Muscle of leg (tissue), 16 donors: ENCODE data around the gene BPNT1. TPM values are rescaled to one million over a fixed set of nuclear protein-coding genes. Genes with fewer than 3 reads are reported as not detected.

ENCODE experiments used
- DNase-seq: peaks from one replicate; pipeline ENCODE4 v3.0.0; 2013
- H3K27ac ChIP-seq: one replicate; pipeline ENCODE4 v1.5.1; 2013; ENCODE audit warnings: mild to moderate bottlenecking, low read length, control low read depth
- H3K27me3 ChIP-seq: one replicate; pipeline ENCODE4 v1.6.1; 2013; ENCODE audit warnings: low read length; ENCODE audit not compliant: control insufficient read depth, insufficient read depth
- H3K36me3 ChIP-seq: one replicate; pipeline ENCODE4 v1.6.1; 2013; ENCODE audit warnings: low read length; ENCODE audit not compliant: control insufficient read depth, insufficient read depth
- H3K4me1 ChIP-seq: one replicate; pipeline ENCODE4 v1.6.1; 2013; ENCODE audit warnings: low read length; ENCODE audit not compliant: control insufficient read depth, insufficient read depth
- H3K4me3 ChIP-seq: one replicate; pipeline ENCODE4 v1.5.1; 2013; ENCODE audit warnings: low read length, control low read depth
- H3K9me3 ChIP-seq: replicated peaks from 2 replicates; pipeline ENCODE4 v1.6.1; 2013; ENCODE audit warnings: low read depth, low read length; ENCODE audit not compliant: control insufficient read depth
- WGBS: methylation state at CpG from one replicate; pipeline ENCODE4 v1.1.5; 2013; ENCODE audit warnings: missing lambda C conversion rate; ENCODE audit not compliant: insufficient coverage; 5-methylcytosine and 5-hydroxymethylcytosine counted together
- long read RNA-seq, 11 donors: transcript quantifications; one replicate each; lab custom pipeline, GENCODE V29; 2026
- polyA plus RNA-seq, 8 donors: library from polyadenylated mRNA; unstranded; fragments of 120-200 nt; gene quantifications; one replicate each; pipeline versions ENCODE4 v1.2.1 to v1.2.3, GENCODE V29; 2013; ENCODE audit warnings: inconsistent platforms in 1 of 8, low replicate concordance in 1 of 8; ENCODE audit not compliant: insufficient read length in 8 of 8, insufficient read depth in 1 of 8
- total RNA-seq: library from RNA; stranded (reverse); fragments of 120-200 nt; gene quantifications from one replicate; pipeline ENCODE4 v1.2.4, GENCODE V29; 2013

Gene BPNT1
- total RNA-seq: 14.5 TPM
- 10 to 100 TPM; 19.8 to 33.5 (median 24.6) TPM for polyA plus RNA-seq
- long read RNA-seq, donor 1, partial matches to known transcripts: 0 of 1 reads
- long read RNA-seq, donor 1, other reads (novel, unspliced or antisense): 0 of 1 reads
- long read RNA-seq, donor 2, partial matches to known transcripts: 0 of 1 reads
- long read RNA-seq, donor 2, other reads (novel, unspliced or antisense): 0 of 1 reads
- long read RNA-seq, donor 3, partial matches to known transcripts: 0 of 3 reads
- long read RNA-seq, donor 3, other reads (novel, unspliced or antisense): 0 of 3 reads
- long read RNA-seq, donor 4, partial matches to known transcripts: 0 of 1 reads
- long read RNA-seq, donor 4, other reads (novel, unspliced or antisense): 0 of 1 reads
- long read RNA-seq, donor 5, transcript BPNT1-201 (9 exons, 2,465 nt): major isoform, 5 of 6 reads
- long read RNA-seq, donor 5, partial matches to known transcripts: 0 of 6 reads
- long read RNA-seq, donor 5, other reads (novel, unspliced or antisense): 0 of 6 reads
- long read RNA-seq, donor 6, partial matches to known transcripts: 134 of 136 reads
- long read RNA-seq, donor 6, other reads (novel, unspliced or antisense): 0 of 136 reads
- long read RNA-seq, donor 7, transcript BPNT1-201 (9 exons, 2,465 nt): major isoform, 7 of 8 reads
- long read RNA-seq, donor 7, partial matches to known transcripts: 0 of 8 reads
- long read RNA-seq, donor 7, other reads (novel, unspliced or antisense): 0 of 8 reads
- long read RNA-seq, donor 8: 0 reads
- long read RNA-seq, donor 9, partial matches to known transcripts: 0 of 3 reads
- long read RNA-seq, donor 9, other reads (novel, unspliced or antisense): 0 of 3 reads
- long read RNA-seq, donor 10, partial matches to known transcripts: 0 of 3 reads
- long read RNA-seq, donor 10, other reads (novel, unspliced or antisense): 0 of 3 reads
- long read RNA-seq, donor 11, partial matches to known transcripts: 0 of 1 reads
- long read RNA-seq, donor 11, other reads (novel, unspliced or antisense): 0 of 1 reads

DNA sequence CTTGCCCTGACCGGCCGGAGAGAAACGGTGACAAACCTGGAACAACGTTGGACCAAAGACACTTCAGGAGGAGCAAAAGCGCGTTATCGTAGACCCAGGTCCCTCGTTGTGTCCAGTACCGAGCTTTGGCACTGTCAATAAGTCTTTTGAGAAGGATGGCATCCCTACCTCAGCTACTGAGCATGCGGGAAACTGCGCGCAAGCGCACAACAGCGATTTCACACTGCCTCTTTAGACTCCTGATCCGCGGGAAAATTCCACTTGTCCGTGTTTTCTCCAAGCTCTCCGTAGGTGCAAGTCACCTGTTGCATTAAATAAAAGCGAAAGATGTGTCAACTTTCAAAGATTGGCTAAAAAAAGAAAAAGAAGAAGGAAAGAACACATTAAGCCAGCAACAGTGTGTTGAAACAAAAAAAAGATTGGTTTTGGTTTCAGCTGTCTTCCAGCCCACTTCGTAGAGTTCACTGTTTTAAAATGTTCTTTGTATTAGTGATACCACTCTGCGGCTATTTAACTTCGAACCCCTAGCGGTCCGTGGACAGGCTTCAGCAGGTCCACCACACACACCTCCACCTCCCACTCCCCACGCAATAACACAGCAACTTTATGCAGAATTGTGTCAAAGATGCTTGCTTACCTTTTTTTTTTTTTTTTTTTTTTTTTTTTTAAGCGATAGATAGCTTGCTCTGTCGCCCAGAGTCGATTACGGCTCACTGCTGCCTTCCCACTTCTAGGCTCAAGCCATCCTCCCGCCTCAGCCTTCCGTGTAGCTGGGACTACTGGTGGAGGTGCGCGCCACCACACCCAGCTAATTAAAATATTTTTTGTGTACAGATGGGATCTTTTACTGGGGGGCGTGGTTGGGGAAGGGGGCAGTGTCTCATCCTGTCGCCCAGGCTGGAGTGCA lies at the start of gene BPNT1:
Gene BPNT1 (minus strand): TSS at position 139 of the 907 bp plus-strand sequence. CDS start 9,942 bp downstream, outside the sequence.
- H3K36me3 ChIP-seq: no peaks in the 10 kb centered on the region
- 0% methylated on average over 19 of the region's 35 CpGs for WGBS
- no peaks in the 10 kb centered on the region for H3K27me3 ChIP-seq
- peak within 1 kb of the TSS; percentile 46 for H3K4me3 ChIP-seq
- H3K4me1 ChIP-seq: peaks cover 12% of the 10 kb centered on the region
- H3K9me3 ChIP-seq: no peaks in the 10 kb centered on the region
- peak; percentile 97 for DNase-seq
- peak within 1 kb of the TSS; percentile 32 for H3K27ac ChIP-seq

DNA sequence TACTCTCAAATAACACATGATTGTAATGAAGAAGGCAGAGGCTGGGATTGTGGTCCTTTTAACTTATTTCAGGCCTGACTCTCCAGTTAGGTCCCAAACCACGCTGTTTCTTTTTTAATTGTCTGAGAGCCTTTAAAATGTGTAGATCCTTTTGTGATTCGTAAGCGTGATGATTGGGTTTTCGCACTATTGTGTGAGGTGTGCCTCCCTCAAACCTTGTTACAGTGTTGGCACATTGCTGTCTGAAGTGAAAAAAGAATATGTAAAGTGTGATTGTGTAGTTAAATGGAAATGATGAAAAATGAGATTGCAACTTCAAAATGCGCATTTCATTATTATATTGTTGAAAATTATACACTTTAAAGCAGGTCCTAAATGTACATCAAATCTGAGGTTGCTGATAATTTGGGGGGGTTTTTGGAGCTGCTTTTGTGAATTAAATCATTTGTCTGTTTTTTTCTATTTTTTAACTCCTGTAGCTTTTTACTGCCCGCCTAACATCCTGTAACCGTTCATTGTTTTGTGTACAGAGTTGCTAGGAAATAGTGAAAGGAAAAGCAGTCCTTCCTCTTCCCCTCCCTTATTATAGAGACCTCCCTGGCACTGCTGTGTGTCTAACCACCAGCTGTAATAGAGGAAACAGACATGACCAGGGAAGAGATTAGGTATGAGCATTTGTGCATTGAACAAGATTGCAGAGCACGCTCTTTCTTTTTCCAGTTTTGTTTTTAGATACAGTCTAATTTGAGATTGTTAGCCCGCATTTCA lies 47.6 kb upstream of the BPNT1 start:
- Histone ChIP-seq H3K36me3 (peaks cover 51% of the 10 kb centered on the region), H3K4me3 (no peak overlapping the region), H3K4me1 (no peaks in the 10 kb centered on the region), H3K9me3 (no peaks in the 10 kb centered on the region), H3K27me3 (no peaks in the 10 kb centered on the region), H3K27ac (peak overlapping the region; percentile 77)
- DNase-seq: peak; percentile 84
- 61% methylated on average over 2 of the region's 9 CpGs for WGBS

DNA sequence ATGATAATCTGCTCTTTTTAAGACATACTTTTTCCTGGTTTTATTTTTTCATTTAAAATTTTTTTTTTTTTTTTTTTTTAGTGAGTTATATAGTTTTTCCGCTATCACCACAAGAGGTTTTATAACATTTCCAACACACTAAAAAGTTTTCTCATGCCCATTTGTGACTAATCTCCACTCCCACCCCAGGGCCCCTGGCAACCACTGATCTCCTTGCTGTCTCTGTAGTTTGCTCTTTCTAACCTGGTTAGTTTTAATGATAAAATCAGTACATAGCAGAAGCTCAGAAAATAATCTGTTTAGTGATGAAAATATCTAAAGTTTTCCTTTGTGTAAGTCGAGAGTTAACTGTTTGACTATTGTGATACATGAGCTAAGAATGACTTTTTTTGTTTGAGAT lies 46.2 kb upstream of the BPNT1 start:
- Histone ChIP-seq H3K9me3 (no peaks in the 10 kb centered on the region), H3K36me3 (peaks cover 38% of the 10 kb centered on the region), H3K27me3 (no peaks in the 10 kb centered on the region), H3K4me1 (no peaks in the 10 kb centered on the region), H3K4me3 (no peak overlapping the region), H3K27ac (no peak overlapping the region)
- DNase-seq: no peak
- no CpG with 5 or more reads among the region's 2 CpGs for WGBS

DNA sequence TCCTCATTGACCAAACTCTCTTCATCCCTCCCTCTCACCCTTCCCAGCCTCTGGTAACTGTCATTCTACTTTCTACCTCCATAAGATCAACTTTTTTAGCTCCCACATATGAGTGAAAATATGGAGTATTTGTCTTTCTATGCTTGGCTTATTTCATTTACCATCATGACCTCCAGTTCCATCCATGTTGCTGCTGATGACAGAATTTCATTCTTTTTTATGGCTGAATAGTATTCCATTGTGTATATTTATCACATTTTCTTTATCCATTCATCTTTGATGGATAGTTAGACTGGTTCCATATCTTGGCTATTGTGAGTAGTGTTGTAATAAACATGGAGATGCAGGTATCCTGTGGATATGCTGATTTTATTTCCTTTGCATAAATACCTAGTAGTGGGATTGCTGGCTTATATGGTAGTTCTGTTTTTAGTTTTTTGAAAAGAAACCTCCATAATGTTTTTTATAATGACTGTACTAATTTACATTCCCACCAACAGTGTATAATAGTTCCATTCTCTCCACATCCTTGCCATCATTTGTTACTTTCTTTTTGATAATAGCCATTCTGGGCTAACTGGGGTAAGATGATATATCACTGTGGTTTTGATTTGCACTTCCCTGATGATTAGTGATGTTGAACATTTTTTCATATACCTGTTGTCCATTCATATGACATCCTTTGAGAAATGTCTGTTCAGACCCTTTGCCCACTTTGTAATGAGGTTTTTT lies 40.1 kb upstream of the BPNT1 start:
- no peak for DNase-seq
- Histone ChIP-seq H3K36me3 (peaks cover 17% of the 10 kb centered on the region), H3K9me3 (no peaks in the 10 kb centered on the region)

GRCh38 chr1:220127076-220127475 lies 37.5 kb upstream of the BPNT1 start:
- H3K4me1 ChIP-seq: no peaks in the 10 kb centered on the region
- no peak for DNase-seq
- H3K9me3 ChIP-seq: no peaks in the 10 kb centered on the region
- 78% methylated on average over 1 of the region's 3 CpGs for WGBS
- no peak overlapping the region for H3K4me3 ChIP-seq
- H3K27me3 ChIP-seq: no peaks in the 10 kb centered on the region
- H3K36me3 ChIP-seq: peaks cover 6% of the 10 kb centered on the region
- no peak overlapping the region for H3K27ac ChIP-seq

More for the DNA sequence above, 40.1 kb upstream of the BPNT1 start:
- no peaks in the 10 kb centered on the region for H3K4me1 ChIP-seq
- no peak overlapping the region for H3K4me3 ChIP-seq
- H3K27ac ChIP-seq: no peak overlapping the region
- no peaks in the 10 kb centered on the region for H3K27me3 ChIP-seq

- no peak overlapping the region for H3K4me3 ChIP-seq
- no peak for DNase-seq
- no peaks in the 10 kb centered on the region for H3K27me3 ChIP-seq
- 17% methylated on average over 1 of the region's 1 CpG for WGBS
- peaks cover 6% of the 10 kb centered on the region for H3K36me3 ChIP-seq
- no peaks in the 10 kb centered on the region for H3K4me1 ChIP-seq
- no peaks in the 10 kb centered on the region for H3K9me3 ChIP-seq
- H3K27ac ChIP-seq: no peak overlapping the region
Observed at GRCh38 chr1:220124542-220124941, 35.0 kb upstream of the BPNT1 start.

- no peak for DNase-seq
- H3K27me3 ChIP-seq: no peaks in the 10 kb centered on the region
- no peaks in the 10 kb centered on the region for H3K9me3 ChIP-seq
- peaks cover 6% of the 10 kb centered on the region for H3K36me3 ChIP-seq
- H3K4me1 ChIP-seq: no peaks in the 10 kb centered on the region
- no peak overlapping the region for H3K27ac ChIP-seq
- H3K4me3 ChIP-seq: no peak overlapping the region
Observed at GRCh38 chr1:220123889-220124288, 34.3 kb upstream of the BPNT1 start.

DNA sequence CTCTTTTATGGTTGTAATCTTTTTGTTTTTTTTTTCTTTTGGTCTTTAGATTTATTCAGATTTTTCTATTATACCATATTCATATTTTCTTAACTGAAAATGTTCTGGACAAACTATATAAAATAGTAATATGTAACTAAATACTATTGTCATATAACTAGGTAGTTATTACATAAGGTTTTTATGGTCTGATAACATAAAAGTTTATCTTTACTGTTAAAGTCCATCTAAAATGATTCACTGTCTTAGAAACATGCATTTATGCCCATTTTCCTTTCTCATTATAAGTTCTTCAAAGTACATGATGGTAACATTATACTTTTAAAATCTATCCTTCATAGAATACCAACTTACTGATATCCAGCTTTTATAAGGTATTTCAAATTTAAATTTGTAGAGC lies 33.5 kb upstream of the BPNT1 start:
- Histone ChIP-seq H3K27me3 (no peaks in the 10 kb centered on the region), H3K9me3 (no peaks in the 10 kb centered on the region), H3K36me3 (peaks cover 6% of the 10 kb centered on the region), H3K27ac (no peak overlapping the region), H3K4me3 (no peak overlapping the region), H3K4me1 (no peaks in the 10 kb centered on the region)
- DNase-seq: no peak
